Neuron (in vitro differentiated cells): ENCODE measurements around the gene SLC22A2.

Source experiments
- H2AFZ ChIP-seq: one replicate; pipeline ENCODE4 v1.6.1; 2013; ENCODE audit warnings: low read depth, mild to moderate bottlenecking, inconsistent platforms, low read length, moderate library complexity
- H3K27me3 ChIP-seq: one replicate; pipeline ENCODE4 v1.6.1; 2013; ENCODE audit warnings: low read length; ENCODE audit not compliant: insufficient read depth
- H3K36me3 ChIP-seq: one replicate; pipeline ENCODE4 v1.6.1; 2013; ENCODE audit warnings: low read length; ENCODE audit not compliant: insufficient read depth
- H3K4me1 ChIP-seq: one replicate; pipeline ENCODE4 v1.6.1; 2013; ENCODE audit warnings: low read length; ENCODE audit not compliant: insufficient read depth
- H3K4me3 ChIP-seq: 2 replicates; pipeline ENCODE4 v1.5.1; 2013; ENCODE audit warnings: mild to moderate bottlenecking, low read length, moderate library complexity
- H3K9me3 ChIP-seq: one replicate; pipeline ENCODE4 v1.6.1; 2013; ENCODE audit warnings: low read length

SLC22A2 gene

DNA sequence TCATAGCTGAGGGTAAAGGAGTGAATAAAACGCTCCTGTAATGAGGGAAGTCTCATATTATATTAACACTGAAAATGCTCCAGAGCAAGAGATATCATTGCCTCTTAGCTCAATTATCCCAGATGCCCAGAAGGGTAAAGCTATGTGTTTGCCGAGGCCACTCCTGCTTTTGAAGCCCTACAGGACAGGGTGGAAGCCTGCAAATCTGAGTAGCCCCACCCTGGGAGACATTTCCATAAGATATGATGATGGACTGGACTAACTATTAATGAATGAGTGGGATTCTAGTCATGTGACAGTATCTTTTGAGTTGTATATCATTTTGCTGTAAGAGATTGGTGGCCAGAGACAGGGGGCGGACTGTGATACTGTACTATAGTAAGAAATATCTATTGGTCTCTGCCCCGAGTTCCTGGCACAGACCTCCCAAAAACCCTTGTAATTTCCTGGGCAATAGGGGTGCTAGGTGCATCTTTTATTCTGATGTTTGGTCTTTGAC lies 10.5 kb upstream of the SLC22A2 start:
- no peaks in the 10 kb centered on the region for H3K36me3 ChIP-seq
- H3K27me3 ChIP-seq, result no peaks in the 10 kb centered on the region
- no peak overlapping the region for H2AFZ ChIP-seq
- no peak overlapping the region for H3K4me3 ChIP-seq
- H3K4me1 ChIP-seq, result no peaks in the 10 kb centered on the region
- no peaks in the 10 kb centered on the region for H3K9me3 ChIP-seq

DNA sequence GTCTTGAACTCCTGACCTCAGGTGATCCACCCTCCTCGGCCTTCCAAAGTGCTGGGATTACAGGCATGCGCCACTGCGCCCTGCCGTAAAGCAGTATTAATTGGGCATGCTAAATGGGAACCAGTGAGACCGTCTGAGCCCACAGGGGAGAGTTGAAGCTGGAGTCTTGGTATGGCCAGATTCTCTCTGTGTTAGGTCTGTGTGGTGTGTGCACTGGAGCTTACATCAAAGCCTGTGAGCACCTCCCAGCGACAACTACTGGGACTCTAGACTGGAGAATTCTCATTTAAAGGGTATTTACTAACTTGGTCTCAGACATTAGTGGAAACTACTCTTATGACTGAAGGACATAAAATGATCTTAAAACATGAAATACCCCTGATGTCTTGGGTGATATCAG lies 8.5 kb upstream of the SLC22A2 start:
- no peaks in the 10 kb centered on the region for H3K36me3 ChIP-seq
- H3K4me1 ChIP-seq, result no peaks in the 10 kb centered on the region
- no peak overlapping the region for H2AFZ ChIP-seq
- H3K4me3 ChIP-seq, result no peak overlapping the region
- H3K9me3 ChIP-seq, result no peaks in the 10 kb centered on the region
- no peaks in the 10 kb centered on the region for H3K27me3 ChIP-seq

DNA sequence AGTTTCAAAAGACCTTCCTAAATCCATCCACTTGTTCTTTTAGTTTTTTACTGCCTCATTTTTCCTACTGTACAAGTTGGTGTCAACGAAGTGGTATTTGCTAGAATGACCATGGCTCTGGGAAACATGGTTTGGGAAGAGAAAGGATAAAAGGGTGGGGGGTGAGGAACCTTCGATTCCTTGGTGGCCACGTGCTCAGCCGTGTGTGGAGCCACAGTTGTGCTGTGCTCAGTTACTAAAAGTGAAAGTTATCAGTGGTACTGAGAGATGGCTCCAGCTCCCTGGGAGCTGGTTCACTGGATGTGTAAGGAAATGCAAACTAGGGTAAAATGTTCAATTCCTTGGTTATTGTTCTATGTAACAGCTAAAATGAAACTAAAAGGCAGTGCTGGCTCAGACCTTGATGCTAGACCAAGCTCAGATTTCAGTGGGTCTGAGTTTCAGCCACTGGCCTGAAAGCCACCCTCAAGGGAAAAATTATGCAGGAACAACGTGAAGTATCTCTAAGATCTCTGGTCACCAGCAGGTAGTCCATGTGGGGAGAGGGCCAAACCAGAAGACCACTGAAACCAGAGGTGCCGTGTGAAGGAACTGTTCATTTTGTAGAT lies 7.4 kb upstream of the SLC22A2 start:
- Histone ChIP-seq H3K9me3 (no peaks in the 10 kb centered on the region), H3K4me1 (no peaks in the 10 kb centered on the region), H3K36me3 (no peaks in the 10 kb centered on the region), H3K27me3 (no peaks in the 10 kb centered on the region), H2AFZ (no peak overlapping the region), H3K4me3 (no peak overlapping the region)

DNA sequence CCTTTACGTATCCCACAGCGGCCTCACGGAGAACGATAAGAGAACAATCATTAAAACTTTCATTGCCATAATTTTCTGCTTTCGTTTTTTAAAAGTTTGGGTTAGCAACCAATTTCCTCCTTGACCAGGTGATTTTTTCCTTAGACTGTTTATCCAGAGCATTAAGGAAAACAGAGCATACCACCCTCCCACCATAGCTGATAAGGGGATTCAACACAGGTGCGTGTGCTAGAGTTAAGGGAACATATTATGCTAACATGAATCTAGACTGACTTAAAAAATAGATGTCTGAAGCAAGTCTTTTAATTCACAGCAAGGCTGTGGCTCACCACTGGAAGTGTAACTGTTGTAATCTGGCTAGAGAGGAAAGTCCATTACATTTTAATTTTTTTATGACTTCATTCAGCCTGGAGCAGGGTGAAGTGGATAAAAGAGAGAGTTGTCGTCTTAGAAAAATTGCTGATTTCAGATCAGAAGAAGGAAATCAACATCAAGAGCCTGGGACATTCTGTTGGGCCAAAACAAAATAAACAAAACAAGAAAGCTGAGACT lies 5.5 kb upstream of the SLC22A2 start:
- Histone ChIP-seq H3K9me3 (no peaks in the 10 kb centered on the region), H3K36me3 (no peaks in the 10 kb centered on the region), H3K4me1 (no peaks in the 10 kb centered on the region), H2AFZ (no peak overlapping the region), H3K4me3 (no peak overlapping the region), H3K27me3 (peaks cover 5% of the 10 kb centered on the region)

DNA sequence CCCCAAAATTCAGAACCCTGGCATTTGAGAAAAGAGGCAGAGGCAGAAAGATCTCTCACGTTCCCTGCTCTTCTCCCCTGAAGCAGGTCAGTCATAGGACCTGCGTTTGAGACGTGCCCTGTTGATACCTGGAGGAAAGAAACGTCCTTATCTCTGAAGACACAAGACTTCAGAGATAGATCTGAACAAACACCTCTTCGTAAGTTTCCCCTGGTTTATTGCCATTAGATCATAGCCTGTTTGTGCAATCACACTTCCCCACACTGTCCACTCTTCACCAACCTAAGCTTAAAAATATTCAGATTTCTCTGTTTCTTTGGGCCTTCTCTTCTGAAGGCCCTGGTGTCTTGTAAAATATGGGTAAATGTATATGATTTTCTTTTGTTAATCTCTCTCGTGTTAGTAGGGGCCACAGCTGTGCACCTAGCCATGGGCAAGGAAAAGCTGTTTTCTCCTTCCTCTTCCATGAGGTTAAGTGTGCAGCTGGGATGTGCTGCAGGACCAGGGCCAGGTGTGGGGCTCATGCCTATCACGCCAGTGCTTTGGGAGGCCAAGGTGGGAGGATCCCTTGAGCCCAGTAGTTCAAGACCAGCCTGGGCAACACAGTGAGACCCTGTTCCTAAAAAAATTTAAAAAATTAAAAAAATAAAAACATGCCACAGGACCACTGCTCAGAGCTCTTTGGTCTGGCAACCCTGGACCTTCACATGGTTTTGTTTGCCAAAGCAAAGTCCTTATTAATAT lies 4.7 kb upstream of the SLC22A2 start:
- Histone ChIP-seq H3K4me1 (no peaks in the 10 kb centered on the region), H3K36me3 (no peaks in the 10 kb centered on the region), H3K4me3 (no peak overlapping the region), H2AFZ (no peak overlapping the region), H3K9me3 (no peaks in the 10 kb centered on the region), H3K27me3 (peaks cover 11% of the 10 kb centered on the region)

DNA sequence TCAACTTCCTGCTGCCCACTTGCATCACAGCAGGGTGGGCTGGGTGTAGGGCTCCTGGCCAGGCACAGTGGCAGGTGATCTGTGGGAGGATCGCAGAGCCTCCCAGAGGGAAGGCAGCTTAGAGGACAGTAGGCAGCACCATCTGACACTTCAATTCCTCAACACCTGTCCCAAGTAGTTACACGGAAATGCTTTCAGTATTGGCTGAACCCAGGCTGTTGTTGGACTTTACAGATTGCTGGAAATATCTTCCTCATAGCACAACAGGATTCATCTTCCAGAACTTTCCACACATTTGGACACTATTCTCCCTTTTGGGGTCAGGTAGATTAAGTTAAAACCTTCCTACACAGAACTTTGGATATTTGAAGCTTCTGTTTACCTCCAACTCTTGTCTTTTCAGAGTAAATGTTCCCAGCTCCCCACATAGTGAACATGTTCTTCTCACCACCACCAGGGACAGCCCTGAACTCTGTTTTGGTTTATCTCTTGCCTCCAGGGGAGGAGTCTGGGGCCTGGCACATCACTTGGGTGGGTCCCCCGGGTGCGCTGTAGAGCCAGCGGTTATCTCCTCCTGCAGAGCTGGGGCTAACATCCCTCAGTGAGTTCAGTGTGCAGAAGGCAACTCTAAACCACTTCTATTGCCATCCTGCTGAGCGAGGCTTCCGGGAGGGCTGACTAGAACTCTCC lies 3.5 kb upstream of the SLC22A2 start:
- Histone ChIP-seq H3K4me1 (no peaks in the 10 kb centered on the region), H3K36me3 (no peaks in the 10 kb centered on the region), H2AFZ (no peak overlapping the region), H3K4me3 (no peak overlapping the region), H3K27me3 (peaks cover 11% of the 10 kb centered on the region), H3K9me3 (no peaks in the 10 kb centered on the region)

DNA sequence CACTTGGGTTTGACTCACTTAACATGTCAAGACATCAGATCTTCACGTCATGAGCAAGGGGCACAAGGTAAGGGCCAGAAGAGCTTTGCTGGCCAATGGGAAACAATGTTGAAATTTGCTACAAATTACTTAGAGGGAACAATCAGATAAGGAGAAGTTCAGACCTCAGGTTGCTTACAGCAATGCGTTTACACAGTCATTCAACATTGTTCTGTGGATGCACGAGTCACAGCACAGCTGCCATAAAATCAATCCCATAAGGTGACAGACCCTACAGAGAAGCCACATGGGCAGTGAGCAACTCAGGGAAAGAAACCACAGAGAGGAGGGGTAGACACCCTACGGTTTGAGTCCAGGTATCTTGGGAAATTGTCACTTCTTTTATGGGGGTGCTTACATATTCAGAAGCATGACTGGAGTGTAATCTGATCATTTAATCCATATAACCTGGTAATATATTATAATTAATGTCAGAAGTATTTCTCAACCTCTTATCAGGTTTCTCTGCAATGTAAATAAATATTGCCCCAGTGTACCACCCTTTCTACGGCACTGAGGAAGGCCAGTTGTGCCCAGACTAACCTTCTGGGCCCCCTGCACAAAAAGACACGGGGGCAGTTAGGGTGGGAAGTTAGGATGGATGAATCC lies 2.3 kb upstream of the SLC22A2 start:
- H3K36me3 ChIP-seq, result no peaks in the 10 kb centered on the region
- H3K27me3 ChIP-seq, result peaks cover 13% of the 10 kb centered on the region
- H2AFZ ChIP-seq, result no peak overlapping the region
- no peaks in the 10 kb centered on the region for H3K9me3 ChIP-seq
- H3K4me3 ChIP-seq, result no peak overlapping the region
- H3K4me1 ChIP-seq, result no peaks in the 10 kb centered on the region

DNA sequence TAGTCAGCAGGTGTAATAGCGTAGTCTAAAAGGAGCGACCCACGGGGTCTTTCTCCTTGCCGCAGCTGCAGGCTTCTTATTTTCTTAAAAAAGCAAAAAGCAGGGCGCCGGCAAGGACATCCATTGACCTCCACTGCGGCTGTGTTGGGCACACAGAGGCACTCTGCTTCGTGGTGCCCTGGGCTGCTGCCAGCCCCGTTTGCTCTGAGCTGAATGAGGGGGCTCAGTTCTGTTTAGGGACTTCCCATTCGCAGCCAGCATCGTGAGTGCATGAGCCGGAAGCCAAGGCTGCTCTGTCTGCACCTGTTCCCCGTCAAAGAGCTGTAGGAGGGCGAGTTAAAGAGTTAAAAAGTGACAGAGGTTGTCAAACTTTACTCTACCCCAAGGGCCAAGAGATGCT lies 1.7 kb upstream of the SLC22A2 start:
- no peaks in the 10 kb centered on the region for H3K36me3 ChIP-seq
- no peak overlapping the region for H3K4me3 ChIP-seq
- peaks cover 16% of the 10 kb centered on the region for H3K27me3 ChIP-seq
- H2AFZ ChIP-seq, result no peak overlapping the region
- H3K9me3 ChIP-seq, result no peaks in the 10 kb centered on the region
- H3K4me1 ChIP-seq, result no peaks in the 10 kb centered on the region

DNA sequence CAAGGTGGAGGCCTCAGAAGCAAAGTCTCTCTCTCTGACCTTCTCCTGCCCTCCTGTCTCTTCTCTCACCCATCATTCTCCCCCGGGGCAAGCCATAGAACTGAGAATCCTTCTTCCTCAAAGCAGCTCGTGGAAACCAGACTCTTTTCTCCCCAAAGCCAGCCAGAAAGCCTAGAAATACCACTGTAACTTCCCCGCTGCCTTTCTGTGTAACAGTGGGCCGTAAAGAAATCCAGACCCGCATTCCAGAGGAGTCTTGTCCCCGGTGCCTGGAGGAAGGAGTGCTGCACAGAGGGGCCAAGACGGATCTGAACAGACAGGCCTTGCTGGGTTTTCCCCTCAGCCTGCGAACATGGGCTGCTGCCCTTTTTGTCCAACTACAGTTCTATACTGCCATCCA lies 977 bp upstream of the SLC22A2 start:
- H2AFZ ChIP-seq, result no peak overlapping the region
- H3K4me3 ChIP-seq, result no peak overlapping the region
- no peaks in the 10 kb centered on the region for H3K9me3 ChIP-seq
- peaks cover 16% of the 10 kb centered on the region for H3K27me3 ChIP-seq
- H3K4me1 ChIP-seq, result no peaks in the 10 kb centered on the region
- no peaks in the 10 kb centered on the region for H3K36me3 ChIP-seq

DNA sequence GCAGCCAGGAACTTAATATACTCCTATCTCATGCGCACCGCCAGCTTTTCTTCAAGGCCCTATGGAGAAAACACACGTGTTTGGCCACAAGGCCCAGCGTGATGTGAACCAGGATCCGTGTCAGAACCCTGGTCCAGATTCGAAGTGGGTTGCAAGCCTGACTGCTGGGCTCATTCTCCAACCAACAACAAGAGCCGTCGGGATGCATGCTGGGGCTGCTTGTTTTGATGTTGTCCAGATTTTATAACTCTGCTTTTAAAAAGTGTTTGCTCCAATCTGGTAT lies 463 bp upstream of the SLC22A2 start:
- H3K4me3 ChIP-seq, result no peak overlapping the region
- no peak overlapping the region for H2AFZ ChIP-seq
- H3K27me3 ChIP-seq, result peaks cover 16% of the 10 kb centered on the region
- no peaks in the 10 kb centered on the region for H3K9me3 ChIP-seq
- H3K4me1 ChIP-seq, result no peaks in the 10 kb centered on the region
- no peaks in the 10 kb centered on the region for H3K36me3 ChIP-seq

DNA sequence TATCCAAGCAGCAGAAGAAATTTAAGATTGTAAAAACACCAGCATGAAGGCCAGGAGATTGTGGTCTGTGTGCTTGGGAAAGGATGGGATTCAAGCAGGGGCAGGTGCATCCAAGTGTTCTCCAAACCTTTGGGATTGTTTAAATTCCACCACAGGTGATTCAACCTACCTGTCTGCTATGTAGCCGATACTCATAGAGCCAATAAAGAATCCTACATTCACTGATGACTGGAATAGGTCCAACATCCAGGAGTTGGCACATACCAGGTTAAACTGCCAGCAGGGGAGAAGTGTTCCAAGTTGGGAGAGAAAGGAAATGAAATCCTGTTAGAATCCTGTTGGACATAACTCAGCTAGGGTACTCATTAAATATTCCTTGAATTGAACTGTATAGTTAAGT lies 2.2 kb downstream of the SLC22A2 start:
- H3K4me3 ChIP-seq, result no peak overlapping the region
- H3K9me3 ChIP-seq, result no peaks in the 10 kb centered on the region
- peaks cover 17% of the 10 kb centered on the region for H3K27me3 ChIP-seq
- no peaks in the 10 kb centered on the region for H3K4me1 ChIP-seq
- H2AFZ ChIP-seq, result no peak overlapping the region
- no peaks in the 10 kb centered on the region for H3K36me3 ChIP-seq

DNA sequence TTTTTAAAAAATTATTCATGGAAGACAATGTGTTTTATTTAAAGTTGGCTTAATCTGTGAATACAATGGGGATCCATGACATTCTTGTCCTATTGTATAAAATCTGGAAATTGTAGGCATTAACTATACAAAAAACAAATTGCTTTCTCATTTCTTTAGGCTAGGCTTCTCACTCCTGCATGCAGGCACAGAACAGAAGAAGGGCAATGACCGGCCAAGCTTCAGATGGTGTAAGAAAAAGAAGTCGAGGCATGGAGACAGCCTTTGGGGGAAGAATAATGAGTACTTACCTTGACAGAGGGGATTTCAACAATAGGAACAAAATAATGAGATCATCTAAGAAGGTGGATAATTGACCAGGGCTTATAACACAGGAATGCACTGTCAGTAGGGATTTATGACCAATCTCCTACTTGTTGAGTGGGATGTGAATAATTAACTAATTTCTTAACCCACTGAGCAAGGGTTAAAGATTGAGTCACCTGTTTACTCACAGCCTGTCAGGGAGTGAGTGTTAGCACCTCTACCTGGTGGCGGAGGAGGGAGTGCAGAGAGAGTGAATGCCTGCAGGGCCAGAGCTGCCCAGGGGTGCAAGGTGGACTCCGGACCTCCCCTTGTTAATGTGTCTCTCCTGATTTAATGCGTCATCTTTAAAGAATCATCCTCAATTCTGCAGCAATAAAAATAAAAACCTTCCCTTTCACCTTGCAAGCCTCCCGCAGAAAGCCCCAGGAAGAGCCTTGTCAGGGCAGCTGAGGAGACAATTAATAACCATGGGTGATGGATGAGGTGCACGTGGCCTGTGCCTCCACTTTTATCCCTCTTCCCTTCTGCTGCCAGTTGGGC lies 3.9 kb downstream of the SLC22A2 start:
- H3K4me1 ChIP-seq, result no peaks in the 10 kb centered on the region
- no peak overlapping the region for H3K4me3 ChIP-seq
- no peak overlapping the region for H2AFZ ChIP-seq
- no peaks in the 10 kb centered on the region for H3K9me3 ChIP-seq
- no peaks in the 10 kb centered on the region for H3K36me3 ChIP-seq
- H3K27me3 ChIP-seq, result peaks cover 17% of the 10 kb centered on the region
